ENCODE data around the gene LRRC32.
"Not testable (repeated sequence)": the region's sequence is repeated elsewhere in the genome, so short reads cannot be mapped to it uniquely, and the experiment has no call there.

The LRRC32 gene

GRCh38 chr11:76644591-76644990 is 26.0 kb downstream of the LRRC32 start:
- no peak for DNase-seq

DNA sequence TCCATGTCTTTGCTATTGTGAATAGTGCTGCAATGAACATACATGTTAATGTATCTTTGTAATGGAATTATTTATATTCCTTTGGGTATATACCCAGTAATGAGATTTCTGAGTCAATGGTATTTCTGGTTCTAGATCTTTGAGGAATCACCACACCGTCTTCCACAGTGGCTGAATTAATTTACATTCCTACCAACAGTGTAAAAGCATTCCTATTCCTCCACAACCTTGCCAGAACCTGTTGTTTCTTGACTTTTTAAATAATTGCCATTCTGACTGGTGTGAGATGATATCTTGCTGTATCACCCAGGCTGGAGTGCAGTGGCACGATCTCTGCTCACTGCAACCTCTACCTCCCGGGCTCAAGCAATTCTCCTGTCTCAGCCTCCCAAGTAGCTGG is 26.8 kb downstream of the LRRC32 start:
- DNase-seq: not testable (repeated sequence)

DNA sequence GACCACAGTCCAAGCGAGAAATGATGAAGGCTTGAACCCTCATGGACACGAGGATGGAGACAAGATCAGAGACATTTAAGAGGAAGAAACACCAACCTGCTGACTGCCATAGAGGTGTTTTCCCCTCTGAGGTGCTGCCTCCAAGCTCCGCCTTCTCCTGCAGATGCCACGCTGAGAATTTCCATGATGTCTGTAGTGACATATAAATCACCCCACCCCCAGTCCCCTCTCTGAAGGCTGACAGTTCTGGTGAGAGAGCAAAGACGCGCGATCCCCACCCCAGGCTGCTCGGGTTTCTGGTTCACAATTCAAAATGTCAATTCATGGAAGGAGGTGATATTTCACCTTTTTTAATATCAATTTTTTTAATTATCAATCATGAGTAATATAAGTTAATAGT is 28.2 kb downstream of the LRRC32 start:
- no peak for DNase-seq

GRCh38 chr11:76641905-76642304 is 28.6 kb downstream of the LRRC32 start:
- no peak for DNase-seq

DNA sequence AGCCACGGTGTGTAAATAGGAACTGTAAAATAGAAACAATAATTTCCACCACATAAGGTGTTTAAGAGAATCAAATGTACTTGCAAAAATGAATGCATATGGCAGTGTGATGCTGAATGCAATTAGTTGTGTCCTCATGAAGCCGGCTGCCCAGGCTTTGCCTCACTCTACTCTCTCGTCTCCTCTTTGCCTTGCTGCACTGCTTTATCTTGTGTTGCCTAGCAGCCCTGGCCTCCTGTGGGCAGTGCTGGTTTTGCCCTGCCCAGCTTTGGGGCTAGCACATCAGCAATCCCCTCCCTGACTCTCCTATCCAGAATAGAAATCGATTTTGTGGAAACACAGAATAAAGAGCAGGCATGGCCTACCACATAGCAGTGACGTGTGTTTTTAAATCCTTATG is 30.0 kb downstream of the LRRC32 start:
- no peak for DNase-seq

DNA sequence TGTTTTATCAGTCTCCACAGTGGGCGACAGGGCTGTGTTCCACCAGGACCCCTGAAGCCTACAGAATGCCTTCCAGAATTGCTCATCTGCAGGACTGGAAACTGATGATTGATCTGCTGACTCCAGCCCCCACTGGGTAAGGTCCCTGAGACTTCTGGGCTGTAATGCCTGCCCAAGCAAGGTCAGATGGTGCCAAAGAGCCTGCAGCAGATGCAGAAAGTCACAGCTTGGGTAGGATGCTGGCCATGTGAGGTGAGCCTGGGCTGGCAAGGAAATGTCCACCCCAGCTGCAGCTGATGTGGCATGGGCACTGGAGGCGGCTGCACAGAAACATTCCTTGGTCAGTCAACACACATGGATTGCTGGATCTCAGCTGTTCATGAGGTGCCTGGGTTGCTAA is 30.9 kb downstream of the LRRC32 start:
- DNase-seq: no peak

DNA sequence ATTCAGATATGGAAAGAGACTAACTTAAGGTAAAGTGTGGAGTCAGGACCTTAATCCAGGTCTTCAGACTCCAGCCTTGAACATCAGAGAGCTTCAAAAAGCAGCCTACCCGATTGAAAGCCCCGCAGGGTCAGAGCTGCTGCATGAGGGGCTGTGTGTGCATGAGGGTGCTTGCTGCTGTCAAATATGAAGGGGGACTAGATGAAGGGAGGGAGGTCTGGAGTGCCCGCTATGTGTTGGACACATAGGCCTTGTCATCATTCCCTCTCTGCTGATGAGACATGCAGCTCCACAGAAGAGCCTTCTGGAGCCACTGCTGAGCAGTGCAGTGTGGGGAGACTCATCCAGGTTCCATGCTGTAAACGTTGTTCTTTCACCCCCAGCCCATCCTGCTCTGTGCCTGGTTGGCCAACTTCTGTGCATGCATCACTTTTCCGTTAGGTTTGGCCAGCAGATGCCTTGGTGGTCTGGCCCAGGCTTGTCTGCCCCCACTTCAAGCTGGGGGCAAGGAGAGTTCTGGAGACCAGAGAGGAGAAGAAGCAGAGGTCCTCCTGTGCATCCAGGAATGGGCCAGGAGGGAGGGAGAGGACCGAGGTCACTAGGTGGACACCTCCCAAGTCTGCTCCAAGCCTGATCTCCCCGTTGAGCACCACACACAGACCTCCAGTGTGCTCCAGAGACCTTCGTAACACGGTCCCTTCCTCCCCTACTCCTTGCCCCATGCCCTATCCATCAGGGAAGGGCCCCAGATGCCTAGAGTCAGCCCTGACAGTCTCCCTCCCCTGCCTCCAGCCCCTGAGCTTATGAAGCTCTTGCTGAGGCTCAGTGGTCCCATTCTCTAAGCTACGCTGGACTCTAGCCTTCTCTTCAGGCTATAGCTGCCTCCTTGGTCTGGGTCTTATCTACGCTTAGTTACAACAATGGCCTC is 32.0 kb downstream of the LRRC32 start:
- DNase-seq: no peak

DNA sequence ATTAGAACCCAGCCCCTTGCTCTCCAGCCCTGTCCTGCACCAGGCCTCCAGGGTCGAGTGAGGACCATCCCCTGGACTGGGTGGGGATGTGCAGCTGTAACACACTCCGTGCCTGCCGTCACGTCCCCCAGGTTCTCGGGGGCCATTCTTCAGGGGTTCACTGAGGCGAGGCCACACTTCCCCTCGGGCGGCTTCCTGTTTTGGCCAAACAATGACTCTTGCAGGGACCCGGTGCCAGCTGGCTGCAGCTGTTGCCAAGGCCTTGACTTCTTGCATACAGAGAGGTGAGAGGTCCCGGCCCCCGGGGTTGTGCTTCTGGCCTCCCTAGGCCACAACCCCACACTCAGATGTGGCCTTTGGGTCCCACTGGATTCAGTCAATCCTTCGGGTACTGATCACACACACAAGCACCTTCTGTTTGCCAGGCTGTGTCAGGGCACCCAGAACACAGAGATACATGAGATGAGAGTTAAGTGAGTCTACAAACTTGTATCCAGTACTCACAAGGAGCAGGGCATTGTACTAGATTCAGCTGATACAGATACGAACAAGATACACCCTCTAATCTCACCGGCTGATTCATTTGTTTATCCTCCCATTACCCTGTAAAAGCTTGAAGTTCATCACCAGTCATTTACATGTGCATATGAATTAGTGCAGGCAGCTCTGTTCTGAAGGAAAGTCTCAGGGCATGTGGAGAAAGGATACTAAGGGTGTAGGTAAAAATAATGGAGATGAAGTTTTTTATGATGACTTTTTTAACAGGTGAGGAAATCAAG is 32.9 kb downstream of the LRRC32 start:
- DNase-seq: no peak

GRCh38 chr11:76636826-76637460 is 33.6 kb downstream of the LRRC32 start:
- no peak for DNase-seq

DNA sequence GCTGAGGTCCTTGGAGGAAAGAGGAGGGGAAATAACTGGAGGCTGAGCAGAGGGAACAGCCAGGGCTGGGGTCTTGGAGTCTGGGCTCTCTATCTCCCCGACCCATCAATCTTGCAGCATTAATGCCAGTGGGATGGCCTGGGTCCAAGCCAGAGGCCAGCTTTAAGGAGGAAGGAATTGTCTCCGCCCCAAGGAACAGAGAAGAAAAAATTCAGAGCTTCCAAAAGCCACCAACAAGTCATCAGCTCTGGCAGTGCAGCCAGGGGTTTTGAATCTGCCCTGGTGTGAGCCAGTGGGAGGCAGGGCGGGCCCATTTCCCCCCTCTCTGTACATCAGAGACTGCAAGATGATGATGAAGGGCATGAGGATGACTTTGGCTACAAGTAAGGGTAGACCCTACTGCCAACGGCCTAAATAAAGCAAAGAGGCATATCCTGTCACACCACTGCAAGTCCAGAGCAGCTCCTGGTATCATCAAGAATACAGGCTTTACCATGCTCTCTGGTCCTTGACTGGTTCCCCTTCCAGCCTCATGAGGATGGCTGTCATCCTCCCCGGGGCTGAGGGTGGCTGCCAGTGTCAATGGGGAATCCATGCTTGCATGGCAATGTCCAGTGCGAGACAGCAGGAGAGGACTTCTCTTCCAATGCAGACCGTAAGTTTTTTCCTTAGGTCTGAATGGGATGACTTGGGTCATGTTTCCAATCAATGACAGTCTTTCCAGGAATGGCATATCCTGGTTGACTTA is 34.4 kb downstream of the LRRC32 start:
- DNase-seq: no peak

DNA sequence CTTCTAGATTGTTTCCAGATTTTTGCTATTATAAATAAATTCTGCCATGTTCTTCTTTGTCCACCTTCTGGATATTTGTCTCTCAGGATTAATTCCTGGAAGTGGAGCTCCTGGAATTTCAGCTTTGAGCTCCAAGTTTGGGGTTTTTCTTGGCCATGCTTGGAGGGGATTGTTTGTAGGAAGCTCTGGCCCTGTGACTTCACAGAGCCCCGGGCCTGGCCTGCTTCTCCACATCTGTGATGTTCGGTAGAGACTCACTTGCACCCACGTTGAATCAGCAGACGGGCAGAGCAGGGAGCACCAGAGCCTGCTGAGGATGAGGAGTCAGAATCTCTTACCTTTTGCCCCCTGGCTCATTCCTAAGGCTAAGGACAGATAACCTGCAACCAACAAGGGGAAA is 35.7 kb downstream of the LRRC32 start:
- DNase-seq: no peak

DNA sequence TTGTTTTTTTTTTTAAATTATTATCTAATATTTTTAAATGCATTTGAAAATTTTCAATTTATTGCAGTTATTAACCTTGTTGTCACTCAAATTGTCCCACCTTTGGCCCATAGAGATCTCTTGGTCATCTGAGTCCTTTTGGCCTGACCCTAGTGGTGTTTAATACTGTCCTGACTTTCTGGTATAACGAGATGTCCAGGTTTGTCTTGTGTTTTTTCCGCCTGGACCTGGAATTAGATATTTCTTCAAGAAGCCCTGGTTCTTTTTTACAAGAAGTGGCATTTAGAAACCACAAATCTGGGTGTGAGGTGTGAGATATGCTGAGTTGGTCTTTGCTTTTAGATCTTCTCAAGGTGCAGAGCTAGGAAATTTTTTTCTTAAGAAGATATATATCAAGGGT is 38.1 kb downstream of the LRRC32 start:
- DNase-seq: no peak

DNA sequence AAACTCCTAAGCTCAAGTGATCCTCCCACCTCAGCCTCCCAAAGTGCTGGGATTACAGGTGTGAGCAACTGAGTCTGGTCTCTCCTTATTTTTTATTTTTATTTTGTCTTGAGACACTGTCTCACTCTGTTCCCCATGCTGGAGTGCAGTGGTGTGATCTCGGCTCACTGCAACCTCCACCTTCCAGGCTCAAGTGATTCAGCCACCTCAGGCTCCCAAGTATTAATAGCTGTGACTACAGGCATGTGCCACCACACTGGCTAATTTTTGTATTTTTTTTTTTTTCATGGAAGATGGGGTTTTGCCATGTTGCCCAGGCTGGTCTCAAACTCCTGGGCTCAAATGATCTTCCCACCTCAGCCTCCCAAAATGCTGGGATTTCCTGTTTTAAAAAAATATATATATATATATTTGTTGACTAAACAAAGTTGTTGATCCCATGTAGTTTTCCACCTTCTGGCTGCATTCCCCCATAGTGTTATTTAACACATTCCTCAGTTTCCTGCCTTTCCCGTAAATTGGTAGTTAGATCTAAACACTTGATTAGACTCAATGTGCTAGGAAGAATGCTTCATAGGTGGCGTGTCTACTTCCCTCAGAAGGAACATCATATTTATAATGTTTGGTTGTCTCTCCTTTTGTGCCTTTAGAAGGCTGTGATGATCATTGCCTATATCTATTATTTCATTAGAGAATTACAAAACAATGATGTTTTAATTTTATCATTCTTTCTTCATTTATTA is 38.8 kb downstream of the LRRC32 start:
- no peak for DNase-seq

DNA sequence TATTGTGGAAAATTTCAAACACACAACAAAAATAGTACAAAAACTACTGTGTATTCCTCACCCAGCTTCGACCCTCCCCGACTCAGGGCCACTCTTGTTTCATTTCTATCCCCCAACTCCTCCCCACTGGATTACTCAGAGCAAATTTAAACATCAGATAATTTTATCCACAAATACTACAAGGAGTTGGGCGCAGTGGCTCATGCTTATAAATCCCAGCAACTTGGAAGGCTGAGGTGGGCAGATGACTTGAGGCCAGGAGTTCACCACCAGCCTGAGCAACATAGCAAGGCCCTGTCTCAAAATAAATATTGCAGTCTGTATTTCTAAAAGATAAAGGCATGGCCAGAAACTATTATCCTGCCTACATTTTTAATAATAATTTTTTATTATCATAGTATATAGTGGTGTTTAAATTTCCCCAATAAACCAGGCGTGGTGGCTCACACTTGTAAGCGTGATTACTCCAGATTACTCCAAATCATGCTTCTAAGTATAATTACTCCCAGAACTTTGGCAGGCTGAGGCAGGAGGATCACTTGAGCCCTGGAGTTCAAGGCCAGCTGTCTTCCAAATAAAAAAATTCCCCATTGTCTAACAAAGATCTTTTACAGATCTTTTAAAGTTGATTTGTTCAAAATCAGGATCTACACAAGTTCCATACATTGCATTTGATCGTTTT is 39.8 kb downstream of the LRRC32 start:
- DNase-seq: no peak

DNA sequence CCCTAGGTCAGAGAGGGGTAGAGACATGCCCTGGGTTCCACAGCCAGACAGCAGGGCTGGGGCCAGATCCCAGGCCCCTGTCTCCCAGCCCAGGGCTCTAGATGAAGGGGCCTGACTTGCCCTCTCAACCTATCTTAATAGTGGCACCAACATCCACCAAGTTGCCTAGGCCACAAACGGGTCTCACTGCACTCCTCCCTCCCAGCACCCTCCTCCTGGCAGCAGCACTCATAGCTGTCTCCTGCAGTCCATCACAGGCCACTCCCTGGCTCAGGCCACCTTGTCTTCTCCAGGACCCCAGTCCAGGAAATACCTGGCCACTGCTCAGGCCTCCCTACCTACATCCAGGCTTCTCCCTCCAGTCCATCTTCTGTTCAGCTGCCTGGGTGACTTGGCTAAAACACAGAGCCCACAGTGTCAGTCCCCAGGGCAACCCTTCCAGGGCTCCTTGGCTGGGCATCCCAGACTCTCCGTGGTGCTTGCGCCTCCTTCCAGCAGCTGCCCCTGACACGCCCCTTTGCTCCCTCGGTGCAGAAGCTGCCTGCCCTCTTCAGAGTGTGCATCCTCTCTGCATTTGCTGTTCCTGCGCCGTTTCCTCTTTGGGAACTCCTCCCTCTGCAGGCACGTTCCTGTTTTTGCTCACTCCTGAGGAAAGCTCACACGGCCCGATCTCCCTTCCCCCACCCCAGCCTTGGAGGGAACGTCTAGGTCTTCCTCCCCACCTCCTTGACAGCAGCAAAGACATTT is 40.5 kb downstream of the LRRC32 start:
- no peak for DNase-seq

GRCh38 chr11:76629116-76629852 is 41.3 kb downstream of the LRRC32 start:
- DNase-seq: no peak

GRCh38 chr11:76628408-76628947 is 42.1 kb downstream of the LRRC32 start:
- no peak for DNase-seq

- no peak for DNase-seq
Measured at GRCh38 chr11:76627606-76628005, 42.9 kb downstream of the LRRC32 start.

GRCh38 chr11:76626921-76627401 is 43.6 kb downstream of the LRRC32 start:
- DNase-seq: no peak

DNA sequence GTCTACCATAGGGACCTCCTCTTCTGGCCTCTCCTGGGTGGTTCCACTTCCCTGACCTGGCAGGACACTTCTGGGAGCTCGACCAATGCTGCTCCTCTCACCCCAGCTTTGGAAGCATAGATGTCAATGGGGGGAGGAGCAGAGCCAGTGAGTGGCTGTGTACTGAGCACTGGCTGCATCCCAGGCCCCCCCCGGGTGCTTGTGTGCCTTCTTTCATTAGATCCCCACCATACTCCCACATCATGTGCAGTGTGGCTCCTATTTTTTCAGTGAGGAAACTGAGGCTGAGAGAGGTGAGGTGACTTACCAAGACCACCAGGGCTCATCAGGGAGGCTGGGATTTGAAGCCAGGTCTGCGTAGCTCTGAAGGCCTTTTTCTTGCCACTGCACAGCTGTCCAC is 44.3 kb downstream of the LRRC32 start:
- DNase-seq: no peak

Data from activated naive CD4-positive, alpha-beta T cell (primary cell).